Caki2 (cell line): ENCODE data around the gene PATZ1. TPM values are rescaled to one million over a fixed set of nuclear protein-coding genes. Genes with fewer than 3 reads are reported as not detected.
"Not testable (repeated sequence)": the region's sequence is repeated elsewhere in the genome, so short reads cannot be mapped to it uniquely, and the experiment has no call there.

Experiments used
- DNase-seq: peaks from one replicate; pipeline ENCODE4 v3.0.0-alpha.2; 2015; ENCODE audit warnings: low read depth
- in situ Hi-C: cut with HindIII; loops from 2 replicates; pipeline ENCODE4 v1.10.0; 2016; ENCODE audit warnings: low sequenced_read_pairs, low pct_unique_long_range_greater_than_20kb, mixed read lengths
- total RNA-seq: library from RNA; depleted of rRNA; stranded (reverse); fragments of >200 nt; shearing (Covaris generic); gene quantifications from 2 replicates; pipeline ENCODE4 v1.2.3, GENCODE V29; 2014; ENCODE audit warnings: low replicate concordance; rRNA removed

The PATZ1 gene
- 23.7 and 27.4 TPM in 2 replicates for total RNA-seq

GRCh38 chr22:31346255-31346732 is at the start of gene PATZ1:
TSS of gene PATZ1 (minus strand) at chr22:31346346. CDS start at chr22:31345602, 744 bp downstream.
- in situ Hi-C loops = no loop called here
- peak; percentile 89 for DNase-seq

GRCh38 chr22:31394326-31394725 is 48.2 kb upstream of the PATZ1 start:
- in situ Hi-C loops = no loop called here
- no peak for DNase-seq

- in situ Hi-C loops = no loop called here
- no peak for DNase-seq
These were observed 47.7 kb upstream of the PATZ1 start for GRCh38 chr22:31393893-31394292.

GRCh38 chr22:31378651-31379050 is 32.5 kb upstream of the PATZ1 start:
- in situ Hi-C loops, DNase-seq: not testable (repeated sequence)

- in situ Hi-C loops = no loop called here
- no peak for DNase-seq
These were observed 32.0 kb upstream of the PATZ1 start for GRCh38 chr22:31378123-31378522.

- no peak for DNase-seq
- in situ Hi-C loops = no loop called here
These were observed 31.5 kb upstream of the PATZ1 start for GRCh38 chr22:31377612-31378011.

GRCh38 chr22:31367426-31367825 is 21.3 kb upstream of the PATZ1 start:
- in situ Hi-C loops = no loop called here
- DNase-seq = no peak

GRCh38 chr22:31363885-31364465 is 17.8 kb upstream of the PATZ1 start:
- in situ Hi-C loops = no loop called here

GRCh38 chr22:31361743-31362142 is 15.6 kb upstream of the PATZ1 start:
- no peak for DNase-seq
- in situ Hi-C loops = no loop called here

More at GRCh38 chr22:31363885-31364465, 17.8 kb upstream of the PATZ1 start:
- DNase-seq = no peak

GRCh38 chr22:31360029-31360428 is 13.9 kb upstream of the PATZ1 start:
- DNase-seq = no peak
- in situ Hi-C loops = no loop called here

- in situ Hi-C loops = no loop called here
- no peak for DNase-seq
These were observed 8.4 kb upstream of the PATZ1 start for GRCh38 chr22:31354515-31354914.

GRCh38 chr22:31350410-31350863 is 4.3 kb upstream of the PATZ1 start:
- in situ Hi-C loops = no loop called here
- DNase-seq = peak; percentile 30

GRCh38 chr22:31349960-31350359 is 3.8 kb upstream of the PATZ1 start:
- in situ Hi-C loops = no loop called here
- DNase-seq = no peak

GRCh38 chr22:31348766-31349165 is 2.6 kb upstream of the PATZ1 start:
- in situ Hi-C loops = no loop called here
- DNase-seq = no peak

- DNase-seq, in situ Hi-C loops: not testable (repeated sequence)
These were observed 1.8 kb upstream of the PATZ1 start for GRCh38 chr22:31348009-31348337.

- DNase-seq = peak; percentile 84
- in situ Hi-C loops = no loop called here
These were observed 1.3 kb upstream of the PATZ1 start for GRCh38 chr22:31347251-31348008.

GRCh38 chr22:31346733-31347250 is 646 bp upstream of the PATZ1 start:
- DNase-seq = peak; percentile 78
- in situ Hi-C loops = no loop called here

- in situ Hi-C loops = no loop called here
- DNase-seq = peak; percentile 87
These were observed 553 bp downstream of the PATZ1 start for GRCh38 chr22:31345331-31346254.
